ENCODE results near the gene KRTAP10-9.
"Not testable (repeated sequence)": the region's sequence is repeated elsewhere in the genome, so short reads cannot be mapped to it uniquely, and the experiment has no call there.

KRTAP10-9 gene

DNA sequence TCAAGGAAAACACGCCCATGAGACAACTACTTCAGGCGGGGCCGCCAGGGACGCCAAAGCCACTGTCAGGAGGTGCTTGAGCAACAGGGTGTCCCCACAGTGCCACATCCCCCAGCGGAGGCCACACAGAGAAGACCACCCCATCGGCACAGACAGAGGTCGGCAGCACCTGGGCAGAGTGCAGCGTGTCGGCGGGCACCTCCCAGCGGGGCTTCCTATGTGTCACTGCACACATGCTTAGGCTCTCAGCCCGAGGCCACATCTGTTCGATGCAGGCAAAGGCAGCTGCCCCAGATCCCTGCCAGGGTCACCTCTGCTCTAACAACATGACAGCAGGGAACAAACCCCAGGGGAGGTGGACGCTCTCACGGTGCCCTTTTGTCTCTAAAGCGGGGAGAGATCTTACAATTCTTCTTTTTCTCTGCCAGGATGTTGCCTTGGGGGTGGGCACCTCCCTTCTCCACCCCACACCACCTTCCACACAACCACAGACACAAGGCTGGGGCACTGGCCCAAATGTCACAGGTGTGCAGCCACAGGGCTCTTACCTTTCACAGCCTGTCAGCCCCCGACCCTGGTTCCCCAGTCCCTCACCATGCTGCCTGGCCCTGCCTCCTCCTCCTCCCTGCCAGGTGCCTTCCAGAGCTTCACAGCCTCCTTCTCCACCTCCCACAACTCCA, 10.8 kb upstream of the KRTAP10-9 start:
- no peak for DNase-seq

DNA sequence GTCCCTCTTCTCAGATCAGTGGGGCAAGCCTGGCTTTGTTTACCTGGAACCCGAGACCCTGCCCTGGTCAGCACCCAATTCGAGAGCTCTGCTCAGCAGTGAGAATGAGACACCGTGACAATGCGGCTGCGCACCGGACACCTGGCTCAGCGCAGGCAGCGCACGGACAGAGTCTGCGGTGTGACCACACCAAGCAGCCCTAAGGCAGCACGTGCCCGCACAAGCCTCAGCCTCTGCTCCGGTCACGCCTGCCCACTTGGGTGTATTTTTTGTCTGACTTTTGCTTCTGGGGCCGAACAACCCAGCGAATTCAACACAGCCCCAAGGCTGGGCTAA, 10.3 kb upstream of the KRTAP10-9 start:
- DNase-seq: no peak

DNA sequence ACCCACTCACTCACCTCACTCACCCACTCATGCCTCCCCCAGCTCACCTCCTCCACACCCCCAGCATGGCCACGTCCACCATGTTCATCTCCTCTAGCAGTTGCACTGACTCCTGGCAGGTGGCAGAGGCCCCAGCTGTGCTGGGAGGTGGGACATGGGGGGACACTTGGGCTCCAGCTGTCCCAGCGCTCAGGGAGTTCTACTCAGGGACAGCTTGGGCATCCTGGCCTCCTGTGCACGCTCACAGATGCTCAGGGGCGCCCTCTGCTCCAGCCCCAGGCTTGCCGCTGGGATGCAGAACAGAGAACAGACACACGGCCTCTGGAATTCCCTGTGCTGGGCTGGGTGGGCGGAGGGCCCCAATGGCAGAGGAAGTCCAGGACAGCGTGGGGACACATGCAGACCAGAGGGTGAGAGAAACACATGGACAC, 9.8 kb upstream of the KRTAP10-9 start:
- no peak for DNase-seq

DNA sequence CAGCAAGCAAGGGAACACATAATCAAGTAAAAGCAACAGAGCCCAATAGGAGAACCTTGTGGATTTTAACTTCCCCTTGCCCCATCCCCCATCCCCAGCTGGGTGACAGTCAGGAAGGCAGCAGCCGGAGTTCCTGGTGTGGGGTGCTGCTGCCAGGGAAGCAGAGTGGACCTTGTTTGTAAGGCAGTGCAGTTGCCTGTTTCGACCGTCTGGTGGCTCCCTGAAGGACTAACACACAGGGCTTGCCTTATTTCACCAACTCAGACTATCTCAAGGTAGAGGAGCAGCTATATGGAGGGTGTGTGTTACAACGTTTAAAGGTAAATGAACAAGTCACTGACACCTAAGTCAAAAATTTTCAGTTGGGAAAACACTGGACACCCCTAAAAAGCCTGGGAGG, 8.4 kb upstream of the KRTAP10-9 start:
- no peak for DNase-seq

DNA sequence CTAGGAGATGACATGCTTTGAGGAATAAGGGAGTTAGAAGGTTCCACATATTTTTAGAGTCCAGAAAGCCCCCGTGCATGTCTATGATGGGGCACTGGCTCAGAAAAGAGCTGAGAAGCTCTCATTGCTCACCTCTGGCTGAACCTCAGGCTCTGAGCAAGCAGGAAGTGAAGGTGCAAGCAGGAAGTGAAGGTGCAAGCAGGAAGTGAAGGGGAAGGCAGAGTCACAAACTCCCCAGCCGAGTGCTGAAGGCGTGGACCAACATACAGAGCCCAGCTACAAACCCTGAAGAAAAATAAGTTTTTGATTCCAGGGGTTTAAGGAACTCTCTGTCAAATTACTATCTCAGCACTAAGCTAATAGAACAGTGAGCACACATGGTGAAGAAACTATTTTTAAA, 8.0 kb upstream of the KRTAP10-9 start:
- DNase-seq: no peak

DNA sequence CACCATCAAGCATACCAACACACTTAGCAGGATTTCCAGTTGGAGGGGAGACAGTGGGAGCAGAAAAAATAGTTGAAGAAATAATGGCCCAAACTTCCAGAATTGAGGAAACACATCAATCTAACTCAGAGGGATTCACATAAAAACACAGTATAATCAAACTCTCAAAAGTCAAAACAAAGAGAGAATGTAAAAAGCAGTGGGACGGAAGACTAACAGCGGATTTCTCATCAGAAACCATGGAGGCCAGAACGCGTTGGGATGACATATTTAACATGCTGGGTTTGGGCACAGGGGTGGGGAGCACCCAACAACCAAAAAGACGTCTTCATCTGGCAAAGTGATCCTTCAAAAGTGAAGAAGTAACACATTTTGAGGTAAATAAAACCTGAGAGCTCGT, 7.0 kb upstream of the KRTAP10-9 start:
- DNase-seq: no peak

DNA sequence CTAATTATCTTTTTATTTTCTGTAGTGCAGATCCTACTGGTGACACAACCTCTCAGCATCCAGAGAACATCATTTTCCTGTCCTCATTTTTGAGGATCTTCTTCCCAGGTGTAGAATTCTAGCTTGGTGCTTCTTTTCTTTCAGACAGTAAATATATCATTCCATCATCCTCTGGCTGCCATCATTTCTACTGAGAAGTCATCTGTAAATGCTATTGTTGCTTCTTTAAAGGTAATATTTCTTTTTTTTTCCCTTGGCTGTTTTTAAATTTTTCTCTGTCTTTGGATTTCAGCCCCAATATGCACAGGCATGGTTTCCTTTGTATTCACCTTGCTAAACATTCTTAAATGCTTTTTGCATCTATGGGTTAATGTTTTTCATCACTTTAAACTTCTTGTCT, 3.3 kb upstream of the KRTAP10-9 start:
- DNase-seq: no peak

DNA sequence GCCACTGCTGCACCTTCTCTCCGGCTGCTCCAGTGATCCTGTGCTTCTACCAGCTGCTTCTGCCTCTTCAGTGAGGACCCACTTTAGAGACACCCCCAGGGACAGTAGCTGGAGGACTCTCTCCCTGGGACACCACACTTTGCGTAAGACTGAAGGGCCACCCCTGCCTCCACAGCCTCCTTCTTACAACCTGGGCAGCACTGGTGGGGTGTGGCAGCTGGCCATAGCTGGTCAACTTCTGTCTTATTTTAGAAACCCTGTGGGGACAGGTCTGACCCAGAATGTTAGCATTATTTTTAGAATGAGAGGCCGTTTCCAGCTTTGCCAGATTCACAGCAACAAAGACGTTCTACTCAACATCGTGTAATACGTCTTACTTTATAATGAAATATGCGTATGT, 1.1 kb upstream of the KRTAP10-9 start:
- DNase-seq: no peak

DNA sequence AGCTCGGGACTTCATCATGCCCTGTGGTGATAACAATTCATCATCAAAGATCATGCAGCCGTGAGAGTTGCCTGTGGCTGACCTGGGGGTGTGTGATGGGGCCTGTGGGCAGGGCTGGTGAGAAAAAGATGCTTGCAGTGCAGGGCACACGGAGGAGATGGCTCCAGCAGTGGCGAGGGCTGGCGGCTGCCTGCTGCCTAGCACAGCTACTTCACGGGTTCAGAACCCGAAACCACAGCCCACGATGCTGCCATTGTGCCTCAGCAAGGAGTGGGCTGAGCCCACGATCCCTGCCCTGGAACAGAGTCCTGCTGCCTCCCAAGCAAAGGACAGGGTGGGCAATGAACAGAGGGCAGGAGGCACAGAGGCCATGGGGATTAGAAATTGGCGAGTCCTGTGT, 631 bp upstream of the KRTAP10-9 start:
- no peak for DNase-seq

DNA sequence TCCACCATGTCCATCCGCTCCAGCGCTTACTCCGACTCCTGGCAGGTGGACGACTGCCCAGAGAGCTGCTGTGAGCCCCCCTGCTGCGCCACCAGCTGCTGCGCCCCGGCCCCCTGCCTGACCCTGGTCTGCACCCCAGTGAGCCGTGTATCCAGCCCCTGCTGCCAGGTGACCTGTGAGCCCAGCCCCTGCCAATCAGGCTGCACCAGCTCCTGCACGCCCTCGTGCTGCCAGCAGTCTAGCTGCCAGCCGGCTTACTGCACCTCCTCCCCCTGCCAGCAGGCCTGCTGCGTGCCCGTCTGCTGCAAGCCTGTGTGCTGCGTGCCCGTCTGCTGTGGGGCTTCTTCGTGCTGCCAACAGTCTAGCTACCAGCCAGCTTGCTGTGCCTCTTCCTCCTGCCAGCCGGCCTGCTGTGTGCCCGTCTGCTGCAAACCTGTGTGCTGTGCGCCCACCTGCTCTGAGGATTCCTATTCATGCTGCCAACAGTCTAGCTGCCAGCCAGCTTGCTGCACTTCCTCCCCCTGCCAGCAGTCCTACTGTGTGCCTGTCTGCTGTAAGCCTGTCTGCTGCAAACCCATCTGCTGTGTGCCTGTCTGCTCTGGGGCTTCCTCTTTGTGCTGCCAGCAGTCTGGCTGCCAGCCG, 409 bp downstream of the KRTAP10-9 start:
- not testable (repeated sequence) for DNase-seq

DNA sequence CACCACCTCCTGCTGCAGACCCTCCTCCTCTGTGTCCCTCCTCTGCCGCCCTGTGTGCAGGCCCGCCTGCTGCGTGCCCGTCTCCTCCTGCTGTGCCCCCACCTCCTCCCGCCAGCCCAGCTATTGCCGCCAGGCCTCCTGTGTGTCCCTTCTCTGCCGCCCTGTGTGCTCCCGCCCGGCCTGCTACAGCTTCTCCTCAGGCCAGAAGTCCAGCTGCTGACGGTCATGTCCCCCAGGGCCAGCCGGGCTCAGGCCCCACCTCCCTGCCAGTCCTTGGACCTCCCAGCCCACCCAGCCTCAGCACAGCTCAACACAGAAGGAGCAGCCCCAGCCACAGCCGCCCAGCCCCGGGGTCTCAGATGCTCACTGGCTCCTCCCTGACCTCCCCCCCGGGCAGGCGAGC, 939 bp downstream of the KRTAP10-9 start:
- DNase-seq: not testable (repeated sequence)

DNA sequence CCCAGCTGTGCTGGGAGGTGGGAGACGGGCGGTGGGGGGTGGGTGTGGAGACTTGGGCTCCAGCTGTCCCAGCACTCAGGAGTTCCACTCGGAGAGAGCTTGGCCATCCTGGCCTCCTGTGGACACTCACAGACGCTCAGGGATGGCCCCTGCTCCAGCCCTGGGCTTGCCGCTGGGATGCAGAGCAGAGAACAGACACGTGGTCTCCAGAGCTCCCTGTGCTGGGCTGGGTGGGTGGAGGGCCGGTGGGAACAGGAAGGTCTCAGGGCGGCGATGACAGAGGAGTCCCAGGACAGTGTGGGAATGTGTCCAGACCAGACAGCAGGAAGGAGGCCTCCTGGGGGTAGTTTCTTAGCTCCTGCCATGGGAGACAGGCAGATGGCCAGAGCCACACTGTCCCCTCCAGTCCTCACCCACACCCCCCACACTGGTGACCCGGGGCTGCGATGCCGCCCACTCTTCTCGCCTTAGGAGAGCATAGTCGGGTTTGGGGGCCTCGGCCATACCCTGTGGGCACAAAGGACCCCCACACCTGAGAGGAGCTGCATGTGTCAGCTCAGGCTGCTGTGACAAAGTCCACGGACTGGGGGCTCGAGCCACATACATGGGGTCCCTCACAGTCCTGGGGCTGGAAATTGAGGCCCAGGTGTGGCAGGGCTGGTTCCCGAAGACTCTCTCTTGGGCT, 2.0 kb downstream of the KRTAP10-9 start:
- DNase-seq: no peak

DNA sequence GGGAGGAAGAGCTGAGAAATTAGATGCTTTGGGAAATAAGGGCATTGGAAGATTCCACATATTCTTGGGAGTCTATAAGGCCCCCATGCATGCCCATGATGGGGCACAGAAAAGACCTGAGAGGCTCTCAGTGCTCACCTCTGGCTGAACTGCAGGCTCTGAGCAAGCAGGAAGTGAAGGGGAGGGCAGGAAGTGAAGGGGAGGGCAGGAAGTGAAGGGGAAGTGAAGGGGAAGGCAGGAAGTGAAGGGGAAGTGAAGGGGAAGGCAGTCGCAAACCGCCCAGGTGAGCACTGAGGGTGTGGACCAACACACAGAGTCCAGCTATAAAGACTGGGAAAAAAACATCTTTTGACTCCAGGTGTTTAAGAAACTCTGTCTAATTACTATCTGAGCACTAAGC, 3.5 kb downstream of the KRTAP10-9 start:
- DNase-seq: no peak

DNA sequence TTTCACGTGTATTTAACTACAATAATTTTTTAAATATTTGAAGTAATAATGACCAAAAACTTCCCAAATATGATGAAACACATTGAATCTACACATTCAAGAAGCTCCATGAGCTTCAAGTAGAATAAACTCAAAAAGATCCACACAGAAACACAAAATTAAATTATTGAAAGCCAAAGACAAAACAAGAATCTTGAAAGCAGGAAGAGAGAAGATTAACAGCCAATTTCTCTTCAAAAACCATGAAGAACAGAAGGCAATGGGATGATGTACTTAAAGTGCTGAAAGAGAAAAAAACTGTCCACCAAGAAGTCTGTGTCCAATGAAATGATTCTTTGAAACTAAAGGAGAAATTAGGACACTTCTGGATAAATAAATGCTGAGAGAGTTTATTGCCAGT, 5.2 kb downstream of the KRTAP10-9 start:
- no peak for DNase-seq

DNA sequence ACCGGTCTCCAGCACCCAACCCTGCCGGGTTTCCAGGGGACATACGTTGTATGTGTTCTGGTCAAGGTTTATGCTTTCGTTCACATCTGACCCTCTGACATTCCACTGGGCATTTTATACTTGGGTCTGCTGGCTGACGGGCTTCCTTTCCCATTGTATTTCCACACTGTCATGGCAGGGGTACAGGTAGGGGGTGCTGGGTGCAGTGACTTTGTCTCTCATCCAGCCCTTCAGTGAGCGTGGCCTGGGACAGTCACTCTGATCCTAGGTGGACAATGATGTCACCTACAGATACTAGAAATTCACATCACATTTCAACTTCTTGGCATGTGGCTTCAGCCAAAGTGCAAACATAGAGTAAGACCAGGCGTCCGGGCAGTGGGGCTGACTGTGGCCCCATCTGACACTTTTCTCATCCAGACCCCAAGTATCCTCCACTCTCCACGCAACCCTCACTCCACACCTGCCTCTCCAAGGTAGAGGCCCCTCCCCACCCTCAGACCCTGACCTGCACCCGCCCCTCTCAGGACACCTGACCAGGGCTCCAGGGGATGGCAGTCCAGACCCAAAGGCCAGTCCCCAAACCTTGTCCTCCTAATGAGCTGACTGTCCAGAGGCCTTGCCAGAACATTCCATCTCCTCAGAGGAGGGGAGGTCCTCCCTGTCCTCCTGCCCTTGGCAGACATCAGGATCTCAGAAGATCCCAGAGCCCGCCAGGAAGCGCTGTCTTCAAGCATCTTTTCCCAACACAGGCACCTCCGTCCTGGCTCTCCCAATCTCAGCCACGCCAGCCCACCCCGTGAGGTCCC, 9.5 kb downstream of the KRTAP10-9 start:
- DNase-seq: no peak

DNA sequence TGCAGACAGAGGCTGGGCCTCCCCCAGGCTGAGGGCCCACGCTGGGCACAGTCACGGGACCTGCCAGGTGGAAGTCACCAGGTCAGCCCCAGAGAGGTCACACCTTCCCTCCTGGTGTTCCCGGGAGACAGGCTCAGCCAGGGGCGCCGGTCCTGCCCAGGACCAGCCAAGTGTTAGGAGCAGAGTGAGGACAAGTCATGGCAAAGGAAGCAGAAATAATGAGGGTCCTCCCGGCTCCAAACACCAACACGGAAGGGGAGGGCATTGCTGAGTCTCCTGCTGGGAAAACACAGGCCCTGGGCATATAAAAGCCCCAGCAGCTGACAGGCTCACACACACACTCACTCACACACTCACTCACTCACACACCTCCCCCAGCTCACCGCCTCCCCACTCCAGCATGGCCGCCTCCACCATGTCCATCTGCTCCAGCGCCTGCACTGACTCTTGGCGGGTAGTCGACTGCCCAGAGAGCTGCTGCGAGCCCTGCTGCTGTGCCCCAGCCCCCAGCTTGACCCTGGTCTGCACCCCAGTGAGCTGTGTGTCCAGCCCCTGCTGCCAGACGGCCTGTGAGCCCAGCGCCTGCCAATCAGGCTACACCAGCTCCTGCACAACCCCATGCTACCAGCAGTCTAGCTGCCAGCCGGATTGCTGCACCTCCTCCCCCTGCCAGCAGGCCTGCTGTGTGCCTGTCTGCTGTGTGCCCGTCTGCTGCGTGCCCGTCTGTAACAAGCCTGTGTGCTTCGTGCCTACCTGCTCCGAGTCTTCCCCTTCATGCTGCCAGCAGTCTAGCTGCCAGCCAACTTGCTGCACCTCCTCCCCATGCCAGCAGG, 10.3 kb downstream of the KRTAP10-9 start, which contains the start of gene KRTAP10-10:
KRTAP10-10 (plus strand) TSS at position 339 of the 833 bp plus-strand sequence; CDS start at position 401, 62 bp downstream.
- DNase-seq: no peak

DNA sequence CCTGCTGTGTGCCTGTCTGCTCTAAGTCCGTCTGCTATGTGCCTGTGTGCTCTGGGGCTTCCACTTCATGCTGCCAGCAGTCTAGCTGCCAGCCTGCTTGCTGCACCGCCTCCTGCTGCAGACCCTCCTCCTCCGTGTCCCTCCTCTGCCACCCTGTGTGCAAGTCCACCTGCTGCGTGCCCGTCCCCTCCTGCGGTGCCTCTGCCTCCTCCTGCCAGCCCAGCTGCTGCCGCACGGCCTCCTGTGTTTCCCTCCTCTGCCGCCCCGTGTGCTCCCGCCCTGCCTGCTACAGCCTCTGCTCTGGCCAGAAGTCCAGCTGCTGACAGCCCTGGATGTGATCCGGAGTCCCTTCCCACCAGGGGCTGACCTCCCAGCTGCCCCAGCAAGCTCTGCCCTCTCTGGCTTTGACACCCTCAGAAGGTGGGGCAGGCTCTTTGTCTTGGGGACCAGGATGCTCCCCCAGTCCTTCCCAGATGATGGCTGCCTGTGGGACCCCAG, 11.0 kb downstream of the KRTAP10-9 start:
- not testable (repeated sequence) for DNase-seq

DNA sequence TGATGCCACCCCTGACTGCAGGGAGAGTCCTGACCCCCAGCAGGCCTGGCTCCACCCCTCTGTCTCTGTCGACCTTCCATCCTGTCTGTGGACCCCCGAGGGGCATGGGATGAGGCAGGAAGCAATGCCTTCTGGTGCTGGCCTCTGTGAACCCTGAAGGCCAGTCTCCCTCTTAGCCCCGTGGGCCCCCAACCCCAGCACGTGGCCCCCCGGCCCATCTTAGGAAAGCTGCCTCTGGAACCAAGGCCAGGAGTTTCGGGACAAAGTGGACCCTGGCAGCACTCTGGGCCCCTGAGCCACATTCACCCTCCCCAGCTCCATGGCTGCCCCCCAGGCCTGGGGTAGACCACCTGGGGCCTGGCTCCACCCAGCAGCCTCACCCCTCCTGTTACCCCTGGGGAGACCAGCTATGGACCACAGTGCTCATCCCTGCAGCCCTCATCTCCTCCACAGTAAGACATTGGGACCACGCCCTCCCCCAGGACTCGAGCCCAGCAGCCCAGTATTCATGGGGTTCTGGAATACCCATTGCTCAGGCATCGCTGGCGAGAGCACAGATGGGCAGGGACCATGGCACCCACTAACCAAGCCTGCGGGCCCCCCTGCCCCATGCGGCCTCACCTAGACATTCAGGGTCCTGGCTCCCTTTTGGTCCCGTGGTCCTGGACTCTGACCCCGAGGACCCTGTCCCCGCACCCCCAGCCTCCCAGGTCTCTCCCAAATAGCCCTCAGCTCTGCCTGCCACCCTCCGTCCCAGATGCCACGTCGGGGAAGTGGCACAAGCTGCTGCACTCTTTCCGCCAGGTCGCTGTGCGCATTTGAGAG, 11.8 kb downstream of the KRTAP10-9 start:
- DNase-seq: not testable (repeated sequence)

DNA sequence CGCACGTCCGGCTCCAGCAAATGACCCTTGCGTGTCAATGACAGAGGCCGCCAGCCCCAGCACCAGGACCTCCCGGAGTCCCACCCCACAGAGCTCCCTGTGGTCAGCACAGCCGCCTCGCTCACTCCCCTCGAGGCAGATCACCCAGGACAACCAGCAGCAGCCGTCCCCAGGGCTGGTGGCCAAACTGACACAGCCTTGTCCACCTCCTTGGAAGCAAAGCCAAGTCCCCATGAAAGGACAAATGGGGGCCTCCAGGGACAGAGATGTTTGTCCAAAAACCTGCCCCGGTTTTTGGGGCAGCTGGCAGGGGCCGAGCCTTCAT, 12.4 kb downstream of the KRTAP10-9 start:
- DNase-seq: no peak

DNA sequence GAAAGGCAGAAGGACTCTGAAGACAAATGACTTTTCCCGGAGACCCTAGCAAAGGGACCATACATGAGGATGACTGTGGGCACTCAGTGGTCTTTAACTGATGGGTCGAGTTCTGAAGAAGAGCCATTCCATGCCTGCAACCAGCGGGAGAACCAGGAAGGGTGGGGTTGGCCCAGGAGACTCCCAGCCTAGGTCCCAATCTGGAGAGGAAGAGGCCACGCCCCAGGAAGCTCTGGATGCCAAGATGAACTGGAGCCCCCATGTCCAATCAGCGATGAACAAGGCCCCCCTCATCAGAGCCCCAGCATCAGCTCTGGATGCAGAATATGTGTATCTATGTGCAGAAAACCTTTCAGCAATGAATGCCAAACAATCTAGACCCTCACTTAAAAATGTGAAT, 13.9 kb downstream of the KRTAP10-9 start:
- no peak for DNase-seq

DNA sequence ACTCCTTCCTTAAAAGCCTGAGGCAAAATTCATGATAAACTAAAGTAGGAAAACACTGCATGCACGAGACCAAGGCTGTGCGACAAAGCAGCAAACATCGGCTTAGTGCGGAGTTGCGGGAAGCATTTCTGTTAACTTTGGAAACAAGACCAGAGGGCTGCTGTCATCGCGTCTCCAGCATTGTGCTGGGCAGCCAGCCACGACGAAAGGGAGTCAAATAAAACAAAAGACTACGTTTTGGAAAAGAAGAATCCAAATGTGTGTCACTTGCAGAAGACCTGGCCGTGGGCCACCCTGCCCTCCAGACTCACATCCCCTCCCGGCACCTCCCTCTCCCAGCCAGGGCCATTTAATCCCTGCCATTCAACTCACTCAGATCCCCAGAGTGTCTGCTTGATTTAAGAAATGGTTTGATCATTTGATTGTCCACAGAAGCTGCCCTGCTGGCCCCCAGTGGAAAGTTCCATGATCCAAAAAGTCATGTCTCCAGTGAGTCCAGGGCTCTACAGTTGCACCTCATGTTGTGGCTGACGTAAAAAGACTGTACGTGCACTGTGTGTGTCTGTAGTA, 16.9 kb downstream of the KRTAP10-9 start:
- DNase-seq: no peak
